HG03521 (cell line): Measurements from ENCODE around the gene RRAGD.
"Not testable (repeated sequence)": the region's sequence is repeated elsewhere in the genome, so short reads cannot be mapped to it uniquely, and the experiment has no call there.

ENCODE experiments used
- ATAC-seq: cut with Tn5 transposase; IDR thresholded peaks from one replicate; pipeline ENCODE4 v1.9.1; 2021; ENCODE audit warnings: mild to moderate bottlenecking, moderate library complexity; ENCODE audit not compliant: unreplicated experiment

RRAGD gene

GRCh38 chr6:89413006-89413400 lies 930 bp upstream of the RRAGD start:
- ATAC-seq, result no peak

- ATAC-seq, result peak; percentile 38
Measured at GRCh38 chr6:89411145-89412070, 665 bp downstream of the RRAGD start.

DNA sequence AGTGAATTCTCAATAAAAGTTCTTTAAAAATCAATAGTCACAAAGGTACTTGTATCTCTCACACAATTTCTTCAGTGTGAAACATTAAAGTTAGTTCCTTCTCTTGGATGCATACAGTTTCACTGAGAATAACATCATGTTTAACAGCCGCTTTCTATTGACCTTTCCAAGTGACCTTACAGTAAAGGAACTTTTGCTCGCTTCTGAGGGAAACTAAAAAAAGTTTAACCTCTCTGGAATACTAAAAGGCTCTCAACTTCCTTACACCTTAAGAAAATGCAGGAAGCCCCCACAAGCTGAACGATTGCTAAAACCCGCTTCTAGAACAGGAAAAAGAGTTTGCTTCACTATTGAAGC lies 1.3 kb downstream of the RRAGD start:
- ATAC-seq, result no peak

GRCh38 chr6:89410231-89410761 lies 1.8 kb downstream of the RRAGD start:
- no peak for ATAC-seq

DNA sequence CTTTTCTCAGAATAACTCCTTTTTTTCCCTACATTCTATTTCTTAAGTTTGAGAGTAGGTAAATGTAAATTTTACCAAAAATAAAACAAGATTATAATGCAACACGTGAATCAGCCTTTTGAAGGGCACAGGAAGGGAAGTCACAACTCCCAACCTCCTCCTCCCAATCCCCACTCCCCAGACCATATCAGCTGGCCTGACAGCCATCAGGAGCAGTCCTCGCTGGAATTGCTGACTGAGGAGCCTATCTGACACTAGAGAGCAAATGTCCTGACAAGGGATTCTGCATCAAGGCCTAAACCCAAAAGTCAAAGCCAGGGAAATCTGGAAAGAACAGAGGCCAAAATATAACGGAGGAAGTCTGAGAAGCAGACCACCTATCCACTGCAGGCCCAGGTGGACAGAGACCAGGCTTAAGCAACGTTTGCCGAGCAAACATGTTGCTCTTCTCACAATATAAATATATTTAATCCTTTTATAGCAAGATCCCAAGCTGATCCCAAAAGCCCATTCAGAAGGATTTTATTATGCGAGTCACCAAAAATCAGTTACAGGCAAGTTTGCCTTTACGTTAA lies 2.5 kb downstream of the RRAGD start:
- ATAC-seq, result no peak

GRCh38 chr6:89406141-89406540 lies 5.9 kb downstream of the RRAGD start:
- no peak for ATAC-seq

DNA sequence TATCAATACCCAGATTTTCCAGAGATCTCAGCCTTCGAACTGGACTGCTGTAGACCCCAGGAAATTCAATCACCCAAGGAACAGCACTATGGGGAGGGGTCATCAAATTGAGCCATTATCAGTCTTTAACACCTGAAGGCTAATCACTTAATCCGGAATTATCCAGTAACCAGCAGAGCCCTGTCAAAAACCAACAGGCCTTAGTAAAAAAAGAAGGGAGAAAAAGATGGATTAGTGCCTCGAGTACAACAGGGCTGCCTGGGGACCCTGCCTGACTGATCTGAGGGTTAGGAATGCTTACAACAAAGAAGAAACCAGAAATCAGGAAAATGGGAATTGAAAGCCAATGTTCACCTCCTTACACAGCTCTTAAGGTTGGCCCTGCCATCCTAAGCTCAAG lies 7.6 kb downstream of the RRAGD start:
- no peak for ATAC-seq

GRCh38 chr6:89402776-89403175 lies 9.3 kb downstream of the RRAGD start:
- ATAC-seq, result no peak

DNA sequence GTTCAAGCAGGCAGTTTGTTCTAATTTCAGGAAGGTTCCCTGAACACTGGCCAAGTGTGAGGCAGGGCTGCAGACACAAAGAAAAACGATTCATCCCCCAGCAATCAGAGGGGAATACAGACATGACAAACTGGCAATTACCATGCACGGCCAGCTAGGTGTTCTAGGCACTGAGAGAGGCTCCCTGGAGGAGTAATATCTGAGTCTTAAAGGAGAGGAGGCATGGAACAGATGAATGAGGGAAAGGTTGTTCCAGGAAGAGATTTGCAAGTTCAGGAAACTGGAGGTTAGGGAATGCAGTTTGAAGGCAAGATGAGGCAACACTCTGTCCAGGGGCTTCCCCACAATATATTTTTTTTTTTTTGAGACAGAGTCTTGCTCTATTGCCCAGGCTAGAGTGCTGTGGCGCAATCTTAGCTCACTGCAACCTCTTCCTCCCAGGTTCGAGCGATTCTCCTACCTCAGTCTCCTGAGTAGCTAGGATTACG lies 11.1 kb downstream of the RRAGD start:
- ATAC-seq, result no peak

- ATAC-seq, result no peak
Measured at GRCh38 chr6:89400050-89400449, 12.0 kb downstream of the RRAGD start.

- ATAC-seq, result no peak
Measured at GRCh38 chr6:89398762-89399525, 13.1 kb downstream of the RRAGD start.

- not testable (repeated sequence) for ATAC-seq
Measured at GRCh38 chr6:89397884-89398283, 14.2 kb downstream of the RRAGD start.

- no peak for ATAC-seq
Measured at GRCh38 chr6:89393659-89394058, 18.4 kb downstream of the RRAGD start.

DNA sequence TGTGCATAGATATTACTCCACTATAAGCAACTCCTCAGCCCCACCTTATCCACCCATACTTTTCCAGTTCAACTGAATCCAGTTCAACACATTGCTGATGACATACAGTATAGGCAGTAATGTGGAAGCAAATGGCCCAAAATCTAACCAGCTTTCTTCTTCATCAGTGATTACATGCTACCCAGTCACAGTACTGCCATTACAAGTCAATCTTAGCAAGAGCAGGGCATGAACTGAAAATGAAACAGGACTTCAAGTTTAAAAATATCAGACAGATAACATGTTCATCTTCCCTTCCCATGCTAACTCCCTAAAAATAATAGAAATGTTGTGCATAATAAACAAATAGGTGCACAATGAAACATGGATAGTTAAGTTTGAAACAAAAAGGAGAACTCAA lies 19.2 kb downstream of the RRAGD start:
- ATAC-seq, result no peak

DNA sequence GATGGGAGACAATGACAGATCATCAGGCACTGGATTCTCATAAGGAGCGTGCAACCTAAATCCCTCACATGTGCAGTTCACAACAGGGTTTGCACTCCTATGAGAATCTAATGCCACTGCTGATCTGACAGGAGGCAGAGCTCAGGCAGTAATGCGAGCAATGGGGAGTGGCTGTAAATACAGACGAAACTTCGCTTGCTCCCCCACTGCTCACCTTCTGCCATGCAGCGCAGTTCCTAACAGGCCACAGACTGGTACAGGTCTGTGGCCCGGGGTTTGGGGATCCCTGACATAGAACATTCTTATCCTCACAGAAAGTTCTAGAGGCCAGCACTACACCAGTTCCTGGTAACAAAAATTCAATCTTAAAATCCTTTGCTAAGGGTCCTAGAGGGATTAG lies 23.2 kb downstream of the RRAGD start:
- no peak for ATAC-seq

DNA sequence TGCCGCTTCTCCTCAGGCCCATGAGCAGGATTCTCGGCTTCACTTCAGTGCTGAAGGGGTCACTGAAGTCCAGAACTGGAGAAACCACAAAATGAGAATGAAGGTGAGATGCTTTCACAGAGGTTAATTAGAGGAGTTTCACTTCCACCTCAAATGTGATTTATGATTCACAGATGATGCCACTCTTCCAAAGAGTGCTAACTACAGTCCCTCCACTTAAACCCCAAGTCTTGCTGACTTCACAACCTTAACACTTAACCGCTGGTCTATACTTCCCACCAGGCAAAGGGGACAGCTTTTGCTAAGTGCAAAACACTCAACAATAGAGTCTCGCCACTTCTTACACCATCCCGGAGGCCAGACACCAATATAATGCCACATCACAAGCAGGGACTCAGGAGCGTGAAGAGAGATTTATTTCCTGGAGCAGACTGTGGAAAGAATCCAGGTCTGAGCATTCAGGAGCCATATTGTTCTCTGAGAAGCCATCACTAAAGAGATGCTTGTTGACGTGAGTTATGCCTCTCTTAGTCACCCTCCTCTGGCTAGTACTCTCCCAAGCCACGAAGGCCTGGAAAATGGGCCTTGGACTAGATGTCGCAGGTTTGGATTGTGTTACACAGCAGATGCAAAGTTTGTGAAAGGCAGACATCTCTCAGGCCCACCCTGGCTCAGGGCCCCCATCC lies 24.4 kb downstream of the RRAGD start:
- peak; percentile 95 for ATAC-seq

GRCh38 chr6:89386917-89387491 lies 25.1 kb downstream of the RRAGD start:
- ATAC-seq, result no peak

DNA sequence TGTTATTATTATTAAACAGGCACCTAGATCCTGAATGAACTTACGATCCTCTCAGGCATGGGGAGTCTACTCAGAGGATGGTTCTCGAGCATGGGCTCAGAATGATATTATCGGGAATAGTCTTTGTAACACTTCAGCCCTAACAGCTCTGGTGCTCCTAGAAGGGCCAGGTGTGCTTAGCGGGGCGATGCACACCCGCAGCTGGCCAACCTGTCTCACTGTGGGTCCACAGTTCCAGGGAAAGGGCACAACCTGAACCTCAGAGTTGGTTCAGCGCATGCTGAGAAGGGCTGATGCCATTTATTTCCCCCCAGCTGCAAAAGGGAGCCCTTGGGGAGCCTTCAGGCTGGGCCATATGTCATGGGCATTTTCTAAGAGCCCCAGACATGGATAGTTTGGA lies 26.2 kb downstream of the RRAGD start:
- ATAC-seq, result no peak

GRCh38 chr6:89385156-89385667 lies 26.9 kb downstream of the RRAGD start:
- ATAC-seq, result no peak

- ATAC-seq, result no peak
Measured at GRCh38 chr6:89381031-89381430, 31.0 kb downstream of the RRAGD start.
